B cell (primary cell): ENCODE data around the gene PCDH9. TPM values are rescaled to one million over a fixed set of nuclear protein-coding genes. Genes with fewer than 3 reads are reported as not detected.

Experiments used
- ATAC-seq: fragments of 200-7000 bp; cut with Tn5 transposase; one replicate; pipeline ENCODE4 v1.10.0; 2021; ENCODE audit warnings: low read depth, mild to moderate bottlenecking, moderate number of reproducible peaks, moderate library complexity
- CTCF ChIA-PET: fragments of 350-600 bp; sonication (Branson Sonifier 250); formaldehyde crosslinking; loops from one replicate; lab custom pipeline; 2021; ENCODE audit warnings: antibody characterized with exemption, inconsistent platforms; lab: Charles Lee
- POLR2A ChIA-PET: fragments of 350-600 bp; sonication (Branson Sonifier 250); formaldehyde crosslinking; loops from one replicate; lab custom pipeline; 2021; ENCODE audit warnings: antibody characterized with exemption; lab: Charles Lee
- DNase-seq: peaks from one replicate; pipeline ENCODE4 v3.0.0; 2013
- H2AFZ ChIP-seq: 2 replicates; pipeline ENCODE4 v1.6.1; 2012; ENCODE audit warnings: mild to moderate bottlenecking, low read depth, low read length; ENCODE audit not compliant: insufficient read depth, poor library complexity, severe bottlenecking
- H3K27ac ChIP-seq, 2 donors: 1 replicate in 1 of 2; 2 replicates in 1 of 2; pipeline ENCODE4 v1.5.1; 2012 to 2013; ENCODE audit warnings: low read length in 2 of 2, mild to moderate bottlenecking in 2 of 2, moderate library complexity in 1 of 2
- H3K27me3 ChIP-seq, 4 experiments: fragments of 200-600 bp in 1 of 4; sonication (generic) in 1 of 4; replicated peaks in 1 of 4; 1 replicate in 2 of 4; 2 replicates in 2 of 4; pipeline versions ENCODE4 v1.6.1 to v1.7.0; 2013 to 2016; ENCODE audit warnings: low read length in 3 of 4, mild to moderate bottlenecking in 2 of 4, mixed read lengths in 1 of 4, moderate library complexity in 1 of 4; ENCODE audit not compliant: insufficient read depth in 4 of 4, control insufficient read depth in 3 of 4; ENCODE audit errors: control extremely low read depth in 1 of 4
- H3K36me3 ChIP-seq, 2 experiments: replicated peaks in 1 of 2; 1 replicate in 1 of 2; 2 replicates in 1 of 2; pipeline versions ENCODE4 v1.6.1 to v1.7.1; 2013; ENCODE audit warnings: low read length in 1 of 2; ENCODE audit not compliant: insufficient read depth in 2 of 2, control insufficient read depth in 1 of 2; ENCODE audit errors: control extremely low read depth in 1 of 2, extremely low read depth in 1 of 2
- H3K4me1 ChIP-seq, 2 donors: fragments of 200-600 bp in 1 of 2; sonication (generic) in 1 of 2; 1 replicate in 1 of 2; 2 replicates in 1 of 2; pipeline versions ENCODE4 v1.5.1 to v1.6.1; 2013 to 2017; ENCODE audit warnings: low read length in 2 of 2; ENCODE audit not compliant: control insufficient read depth in 2 of 2, insufficient read depth in 2 of 2
- H3K4me2 ChIP-seq: replicated peaks from 2 replicates; pipeline ENCODE3; 2012; ENCODE audit warnings: mild to moderate bottlenecking, low read depth, low read length; ENCODE audit not compliant: poor library complexity, severe bottlenecking
- H3K4me3 ChIP-seq, 5 experiments: fragments of 200-600 bp in 1 of 5; sonication (generic) in 1 of 5; 1 replicate in 3 of 5; 2 replicates in 2 of 5; pipeline versions ENCODE4 v1.5.1 to v1.7.0; 2011 to 2016; ENCODE audit warnings: low read length in 4 of 5, mild to moderate bottlenecking in 4 of 5, low read depth in 2 of 5, control low read depth in 1 of 5, moderate library complexity in 1 of 5; ENCODE audit not compliant: insufficient read depth in 1 of 5; ENCODE audit errors: control extremely low read depth in 1 of 5, extremely low read depth in 1 of 5
- H3K79me2 ChIP-seq: fragments of 200-600 bp; sonication (generic); one replicate; pipeline ENCODE4 v1.6.0; 2016; ENCODE audit warnings: low read length; ENCODE audit not compliant: control insufficient read depth, insufficient read depth
- H3K9ac ChIP-seq: fragments of 200-600 bp; sonication (generic); 2 replicates; pipeline ENCODE4 v1.6.1; 2017; ENCODE audit warnings: mild to moderate bottlenecking, low read length, moderate library complexity
- H3K9me3 ChIP-seq, 3 donors: one replicate each; pipeline versions ENCODE4 v1.6.1 to v1.7.1; 2013; ENCODE audit warnings: low read length in 2 of 3; ENCODE audit not compliant: control insufficient read depth in 2 of 3, insufficient read depth in 1 of 3; ENCODE audit errors: control extremely low read depth in 1 of 3
- H4K20me1 ChIP-seq: 2 replicates; pipeline ENCODE4 v1.6.0; 2012; ENCODE audit warnings: mild to moderate bottlenecking, low read length; ENCODE audit not compliant: insufficient read depth, control insufficient read depth, poor library complexity, severe bottlenecking
- H3K27ac Mint-ChIP-seq: one replicate; pipeline ENCODE4 v1.8.0; 2021; ENCODE audit warnings: mixed read lengths
- H3K27me3 Mint-ChIP-seq: one replicate; pipeline ENCODE4 v1.8.0; 2021; ENCODE audit warnings: mixed read lengths
- H3K4me1 Mint-ChIP-seq: one replicate; pipeline ENCODE4 v1.8.0; 2021; ENCODE audit warnings: mixed read lengths
- H3K4me3 Mint-ChIP-seq: one replicate; pipeline ENCODE4 v1.8.0; 2021; ENCODE audit warnings: mixed read lengths
- H3K9me3 Mint-ChIP-seq: one replicate; pipeline ENCODE4 v1.8.0; 2022; ENCODE audit warnings: mixed read lengths; ENCODE audit not compliant: insufficient read depth
- EZH2 ChIP-seq: IDR thresholded peaks from 2 replicates; pipeline ENCODE4 v1.6.1; 2012; ENCODE audit warnings: borderline replicate concordance, low read depth, mild to moderate bottlenecking, moderate library complexity, low read length; ENCODE audit not compliant: insufficient read depth, poor library complexity, severe bottlenecking
- WGBS: methylation state at CpG from one replicate; pipeline ENCODE4 v1.1.5; 2013; ENCODE audit warnings: missing lambda C conversion rate; ENCODE audit not compliant: insufficient coverage; 5-methylcytosine and 5-hydroxymethylcytosine counted together
- intact Hi-C: fragments of 100-400 bp; cut with micrococcal nuclease; formaldehyde crosslinking; loops from one replicate; pipeline ENCODE4 v1.10.0; 2022
- polyA plus RNA-seq: library from polyadenylated mRNA; depleted of rRNA; stranded (reverse); fragments of >200 nt; gene quantifications from 2 replicates; pipeline ENCODE4 v1.2.3, GENCODE V29; 2012
- total RNA-seq, 2 donors: library from RNA; stranded (reverse); fragments of 120-200 nt in 1 of 2; gene quantifications; 1 replicate in 1 of 2; 2 replicates in 1 of 2; pipeline versions ENCODE4 v1.2.3 to v1.2.4, GENCODE V29; 2013 to 2022
- TF ChIP-seq, protein P1 (sequence below): fragments of 200-600 bp; IDR thresholded peaks from one replicate; pipeline ENCODE4 v1.8.0; 2022; ENCODE audit warnings: antibody characterized with exemption, mild to moderate bottlenecking

PCDH9 gene
- total and polyA plus RNA-seq, 2 donors (not counting 1 experiment from before 2014, with no cell fraction given): 13.1 to 21.8 TPM

DNA sequence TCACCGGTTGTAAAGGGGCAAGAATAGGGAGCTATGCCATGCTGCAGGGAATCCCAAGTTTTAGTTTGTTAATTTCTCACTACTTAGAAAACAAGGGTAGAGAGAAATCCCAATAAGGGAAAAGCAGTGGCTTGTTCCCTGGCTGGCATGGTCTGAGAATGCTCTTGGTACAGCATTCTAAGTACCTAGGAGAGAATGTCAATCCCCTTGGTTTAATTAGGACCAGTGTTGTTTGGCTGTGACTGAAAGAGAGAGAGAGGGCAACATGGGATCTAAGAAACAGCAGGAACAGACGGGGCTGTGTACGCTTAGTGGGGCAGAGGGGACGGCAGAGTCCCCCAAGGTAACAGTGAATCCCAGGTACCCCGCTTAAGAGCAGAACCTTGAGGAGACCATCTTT lies 228.8 kb downstream of the PCDH9 start:
- Histone ChIP-seq H4K20me1 (no peaks in the 10 kb centered on the region), H3K79me2 (no peaks in the 10 kb centered on the region), H3K9ac (no peak overlapping the region), H3K4me2 (no peak overlapping the region), H3K27ac (no peak overlapping the region), H3K4me3 (no peak overlapping the region), H2AFZ (no peak overlapping the region), H3K9me3 (no peaks in the 10 kb centered on the region), H3K4me1 (peaks cover 16 to 24% of the 10 kb centered on the region in 2 donors), H3K36me3 (no peaks in the 10 kb centered on the region), H3K27me3 (no peaks in the 10 kb centered on the region)
- TF ChIP-seq EZH2: no peak
- TF ChIP-seq, protein P1, sequence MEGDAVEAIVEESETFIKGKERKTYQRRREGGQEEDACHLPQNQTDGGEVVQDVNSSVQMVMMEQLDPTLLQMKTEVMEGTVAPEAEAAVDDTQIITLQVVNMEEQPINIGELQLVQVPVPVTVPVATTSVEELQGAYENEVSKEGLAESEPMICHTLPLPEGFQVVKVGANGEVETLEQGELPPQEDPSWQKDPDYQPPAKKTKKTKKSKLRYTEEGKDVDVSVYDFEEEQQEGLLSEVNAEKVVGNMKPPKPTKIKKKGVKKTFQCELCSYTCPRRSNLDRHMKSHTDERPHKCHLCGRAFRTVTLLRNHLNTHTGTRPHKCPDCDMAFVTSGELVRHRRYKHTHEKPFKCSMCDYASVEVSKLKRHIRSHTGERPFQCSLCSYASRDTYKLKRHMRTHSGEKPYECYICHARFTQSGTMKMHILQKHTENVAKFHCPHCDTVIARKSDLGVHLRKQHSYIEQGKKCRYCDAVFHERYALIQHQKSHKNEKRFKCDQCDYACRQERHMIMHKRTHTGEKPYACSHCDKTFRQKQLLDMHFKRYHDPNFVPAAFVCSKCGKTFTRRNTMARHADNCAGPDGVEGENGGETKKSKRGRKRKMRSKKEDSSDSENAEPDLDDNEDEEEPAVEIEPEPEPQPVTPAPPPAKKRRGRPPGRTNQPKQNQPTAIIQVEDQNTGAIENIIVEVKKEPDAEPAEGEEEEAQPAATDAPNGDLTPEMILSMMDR: no peak
- peaks cover 20% of the 10 kb centered on the region for H3K4me1 Mint-ChIP-seq
- no peak for DNase-seq
- CTCF ChIA-PET: interaction anchor here (1.2 kb wide), 1 partner anchor 19 kb away, joined by 3 read pairs; no protein-coding TSS in a partner anchor
- intact Hi-C loops: no loop called here
- H3K27me3 Mint-ChIP-seq: no peaks in the 10 kb centered on the region
- no peaks in the 10 kb centered on the region for H3K9me3 Mint-ChIP-seq
- H3K27ac Mint-ChIP-seq: no peak overlapping the region
- WGBS: 80% methylated on average over 2 of the region's 5 CpGs
- POLR2A ChIA-PET: no interaction called here
- no peak for ATAC-seq
- H3K4me3 Mint-ChIP-seq: no peak overlapping the region

DNA sequence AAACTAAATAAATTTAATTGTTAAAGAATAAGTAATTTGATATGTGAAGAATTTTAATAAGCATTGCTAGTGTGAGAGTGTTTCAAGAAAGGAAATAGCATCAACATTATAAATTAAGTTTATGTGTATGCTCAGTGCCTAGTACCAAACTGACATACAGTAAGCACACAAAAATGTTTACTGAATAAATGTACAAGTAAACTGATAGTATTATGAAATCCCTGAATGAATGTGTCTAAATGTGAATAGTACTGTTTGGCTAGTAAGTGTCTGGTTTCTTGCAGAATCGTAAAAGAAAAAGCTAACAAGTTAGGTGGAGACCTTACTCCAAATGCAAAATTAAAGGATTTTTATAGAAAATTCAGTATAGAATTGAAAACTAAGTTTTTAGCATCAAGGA lies 233.6 kb downstream of the PCDH9 start:
- Mint-ChIP-seq H3K27me3 (no peaks in the 10 kb centered on the region), H3K4me1 (peaks cover 46% of the 10 kb centered on the region)
- TF ChIP-seq, protein P1: no peak

More for the DNA sequence above, 233.6 kb downstream of the PCDH9 start:
- no peak overlapping the region for H3K4me3 Mint-ChIP-seq
- H3K36me3 ChIP-seq: no peaks in the 10 kb centered on the region
- no peak for DNase-seq
- H3K27me3 ChIP-seq: no peaks in the 10 kb centered on the region
- peaks cover 41 to 53% of the 10 kb centered on the region in 2 donors for H3K4me1 ChIP-seq
- intact Hi-C loops: loop anchor here (10.0 kb wide), 1 partner anchor 342 kb away; no protein-coding TSS in a partner anchor
- H4K20me1 ChIP-seq: no peaks in the 10 kb centered on the region
- ChIA-PET POLR2A (no interaction called here), CTCF (no interaction called here)
- no peak for ATAC-seq
- no peaks in the 10 kb centered on the region for H3K79me2 ChIP-seq
- no peaks in the 10 kb centered on the region for H3K9me3 Mint-ChIP-seq
- no peak overlapping the region for H2AFZ ChIP-seq
- H3K9me3 ChIP-seq: no peaks in the 10 kb centered on the region
- WGBS: no CpG with 5 or more reads among the region's 1 CpG
- H3K9ac ChIP-seq: no peak overlapping the region
- peak overlapping the region; percentile 79 for H3K27ac Mint-ChIP-seq
- no peak overlapping the region for H3K4me3 ChIP-seq
- H3K27ac ChIP-seq: peak overlapping the region; percentile 84 to 90
- H3K4me2 ChIP-seq: peak overlapping the region; percentile 69
